Stimulated activated CD4-positive, alpha-beta T cell treated with anti-CD3 and anti-CD28 coated beads, Interleukin-2, amount 100 ng/mL, for 24 hours (primary cell): ENCODE results near the gene CEP152.

ENCODE experiments used
- DNase-seq, 2 donors: peaks; one replicate each; pipeline ENCODE4 v3.0.0-alpha.2; 2020

The CEP152 gene

GRCh38 chr15:48766196-48766595, 44.7 kb downstream of the CEP152 start:
- no peak for DNase-seq

GRCh38 chr15:48765022-48765421, 45.8 kb downstream of the CEP152 start:
- no peak for DNase-seq

- DNase-seq = no peak
These were observed 49.3 kb downstream of the CEP152 start for GRCh38 chr15:48761393-48762158.

GRCh38 chr15:48759921-48760320, 50.9 kb downstream of the CEP152 start:
- no peak for DNase-seq

GRCh38 chr15:48757661-48758060, 53.2 kb downstream of the CEP152 start:
- no peak for DNase-seq

- no peak for DNase-seq
These were observed 56.9 kb downstream of the CEP152 start for GRCh38 chr15:48754011-48754410.

GRCh38 chr15:48751595-48751994, 59.3 kb downstream of the CEP152 start:
- DNase-seq = no peak

- DNase-seq = no peak
These were observed 62.3 kb downstream of the CEP152 start for GRCh38 chr15:48748535-48748934.

- no peak for DNase-seq
These were observed 77.3 kb downstream of the CEP152 start for GRCh38 chr15:48733615-48734014.

- no peak for DNase-seq
These were observed 80.4 kb downstream of the CEP152 start for GRCh38 chr15:48730506-48730905.

GRCh38 chr15:48723969-48724368, 86.9 kb downstream of the CEP152 start:
- DNase-seq = no peak

- no peak for DNase-seq
These were observed 87.9 kb downstream of the CEP152 start for GRCh38 chr15:48722764-48723661.

- no peak for DNase-seq
These were observed 89.6 kb downstream of the CEP152 start for GRCh38 chr15:48721061-48721810.

GRCh38 chr15:48720646-48721045, 90.2 kb downstream of the CEP152 start:
- DNase-seq = no peak

GRCh38 chr15:48719668-48720067, 91.2 kb downstream of the CEP152 start:
- DNase-seq = no peak

- DNase-seq = no peak
These were observed 92.2 kb downstream of the CEP152 start for GRCh38 chr15:48718646-48719045.

GRCh38 chr15:48717458-48717857, 93.4 kb downstream of the CEP152 start:
- no peak for DNase-seq

GRCh38 chr15:48712546-48712945, 98.3 kb downstream of the CEP152 start:
- DNase-seq = no peak

GRCh38 chr15:48710952-48711495, 99.8 kb downstream of the CEP152 start:
- no peak for DNase-seq

GRCh38 chr15:48708641-48709040, 102.2 kb downstream of the CEP152 start:
- no peak for DNase-seq

- no peak for DNase-seq
These were observed 105.5 kb downstream of the CEP152 start for GRCh38 chr15:48705381-48705780.

GRCh38 chr15:48703544-48703943, 107.3 kb downstream of the CEP152 start:
- no peak for DNase-seq
